GM19438 (cell line): ENCODE data around the gene CCT3.

Source experiments
- ATAC-seq: cut with Tn5 transposase; IDR thresholded peaks from one replicate; pipeline ENCODE4 v1.9.1; 2021; ENCODE audit warnings: low read depth; ENCODE audit not compliant: unreplicated experiment

Gene CCT3

GRCh38 chr1:156282479-156283222 lies 55.4 kb downstream of the CCT3 start, which contains the start of gene SMG5:
Gene SMG5, minus strand, starts transcription at chr1:156282825. Its CDS starts 145 bp downstream, at chr1:156282680.
- ATAC-seq, result peak; percentile 75

GRCh38 chr1:156281693-156282478 lies 56.2 kb downstream of the CCT3 start:
- ATAC-seq, result no peak

- no peak for ATAC-seq
Observed at GRCh38 chr1:156281281-156281680, 56.8 kb downstream of the CCT3 start.

- ATAC-seq, result no peak
Observed at GRCh38 chr1:156279837-156280236, 58.3 kb downstream of the CCT3 start.

DNA sequence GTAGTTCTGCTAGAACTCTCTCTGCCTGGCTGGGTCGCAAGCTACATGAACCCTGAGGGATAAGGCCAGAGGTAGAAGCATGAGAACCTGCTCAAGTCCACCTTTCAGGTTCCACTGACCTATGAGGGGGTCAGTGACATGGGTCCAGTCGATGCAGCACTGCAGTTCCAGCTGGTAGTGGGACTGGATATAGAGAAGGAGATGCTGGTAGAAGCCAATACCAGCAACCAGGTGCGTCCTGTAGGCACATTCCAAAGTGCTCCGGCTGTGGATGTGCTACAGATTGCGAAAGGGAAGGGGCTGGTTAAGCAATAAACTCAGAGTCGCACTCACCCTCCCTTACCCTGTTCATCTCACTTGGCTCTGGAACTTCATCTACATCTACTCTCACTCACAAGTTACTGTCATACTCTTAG lies 61.1 kb downstream of the CCT3 start:
- ATAC-seq, result no peak

- no peak for ATAC-seq
Observed at GRCh38 chr1:156276532-156276931, 61.6 kb downstream of the CCT3 start.

DNA sequence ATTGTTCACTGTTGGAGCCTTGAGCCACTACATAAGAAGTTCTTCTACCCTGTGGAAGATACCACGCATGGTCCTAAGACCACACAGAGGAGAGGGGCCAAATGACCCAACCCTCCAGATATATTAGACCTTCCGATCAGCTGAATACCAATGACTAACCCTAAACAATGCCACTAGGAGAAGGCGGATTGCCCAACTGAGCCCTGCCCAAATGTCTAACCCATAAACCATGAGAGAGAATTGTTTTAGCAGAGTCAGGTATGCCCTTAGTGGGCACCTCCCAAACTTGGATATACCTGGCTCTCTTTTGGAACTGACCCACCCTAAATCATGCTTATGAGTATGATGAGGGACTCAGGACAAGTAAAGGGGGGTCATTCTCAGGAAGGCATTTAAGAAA lies 67.8 kb downstream of the CCT3 start:
- ATAC-seq, result no peak

DNA sequence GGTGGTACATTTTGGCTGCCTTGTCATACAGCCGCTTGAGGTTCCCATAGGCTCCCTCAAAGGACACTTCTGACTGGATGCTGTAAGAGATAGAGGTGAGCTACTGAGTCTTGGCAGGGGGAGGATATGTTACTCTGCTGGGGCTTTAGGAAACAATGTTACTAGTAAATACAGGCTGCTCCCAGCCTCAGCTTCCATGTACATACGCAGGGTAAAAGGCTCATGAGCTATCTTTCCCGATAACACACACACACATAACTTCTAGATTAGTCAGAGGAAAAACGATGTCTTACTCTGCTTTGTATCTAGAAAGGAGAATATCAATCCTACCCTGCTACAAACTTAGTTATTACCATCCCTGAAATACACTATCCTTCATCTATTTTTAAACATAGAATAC lies 69.8 kb downstream of the CCT3 start:
- no peak for ATAC-seq

DNA sequence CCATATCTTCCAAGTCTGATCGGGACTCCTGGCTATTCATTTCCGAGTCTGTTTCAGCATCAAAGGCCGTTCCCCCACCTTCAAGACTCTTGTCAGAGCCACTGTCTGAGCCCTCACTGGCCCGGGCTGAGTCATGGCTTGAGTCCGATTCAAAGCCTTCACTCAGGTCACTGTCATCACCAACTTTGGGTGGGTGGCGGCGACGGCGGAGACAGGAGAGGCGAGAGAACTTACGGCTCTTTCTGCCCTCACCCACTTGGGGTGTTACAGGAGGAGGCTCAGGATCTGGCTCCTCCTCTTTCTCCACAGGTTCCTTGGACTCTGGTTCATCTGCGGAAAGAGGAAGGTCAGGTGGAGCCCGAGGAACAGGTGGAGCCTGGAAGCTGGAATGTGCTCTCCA lies 72.0 kb downstream of the CCT3 start:
- no peak for ATAC-seq

GRCh38 chr1:156263288-156263655 lies 74.8 kb downstream of the CCT3 start:
- ATAC-seq, result no peak

DNA sequence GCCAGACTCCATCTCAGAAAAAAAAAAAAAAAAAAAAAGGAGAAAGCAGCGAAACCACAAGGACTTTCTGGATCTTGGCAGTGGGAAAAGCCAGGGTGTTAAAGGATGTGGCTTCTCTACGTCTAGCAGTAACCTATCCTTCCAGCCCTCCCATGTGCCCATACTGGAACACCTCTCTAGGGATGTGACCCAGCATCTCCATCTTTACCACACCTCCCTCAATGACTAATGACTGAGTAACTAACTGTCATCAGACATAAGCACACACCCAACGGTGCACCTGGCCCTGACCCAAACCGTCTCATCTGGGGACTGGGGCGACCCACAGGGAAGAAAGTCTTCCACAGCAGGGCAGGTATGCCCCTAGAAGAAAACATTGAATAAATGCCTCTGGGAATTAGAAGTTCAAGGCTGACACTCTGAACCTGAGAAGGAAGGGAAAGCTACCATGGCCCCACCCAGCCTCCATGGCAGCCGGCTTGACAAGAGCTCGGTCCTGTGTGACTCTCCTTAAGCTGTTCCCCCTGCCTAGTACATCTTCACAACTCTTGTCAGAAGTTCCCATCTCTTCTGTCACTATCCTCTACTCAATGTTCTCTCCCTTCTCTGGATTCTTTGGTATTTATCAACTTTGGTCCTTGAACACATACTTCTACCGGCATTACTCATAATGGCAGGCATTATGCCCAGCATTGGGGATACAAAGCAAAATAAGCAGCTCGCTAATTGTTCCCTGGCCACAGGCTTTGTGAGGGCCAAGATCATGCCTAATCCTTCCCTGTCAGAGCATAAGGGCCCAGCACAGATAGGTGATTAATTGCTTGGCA lies 75.4 kb downstream of the CCT3 start:
- ATAC-seq, result no peak

- no peak for ATAC-seq
Observed at GRCh38 chr1:156260896-156261295, 77.2 kb downstream of the CCT3 start.

DNA sequence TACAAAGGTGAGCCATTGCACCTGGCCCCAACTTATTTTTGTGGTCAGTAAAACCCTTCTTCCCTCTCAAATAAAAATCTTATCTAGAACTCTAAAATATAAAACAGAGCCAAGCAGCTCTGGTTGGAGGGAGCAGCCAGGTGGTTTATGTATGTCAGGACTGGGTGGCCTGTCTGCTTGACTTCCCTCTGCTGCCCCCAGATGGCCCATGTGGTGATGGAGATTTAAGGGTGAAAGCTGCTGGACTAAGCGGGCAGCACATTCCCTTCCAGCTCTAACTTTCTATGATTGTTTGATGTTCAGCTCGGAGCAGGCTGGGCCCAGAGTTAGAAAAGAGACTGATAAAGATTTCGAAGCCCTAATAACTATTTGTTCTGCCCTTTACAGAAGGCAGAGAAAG lies 78.3 kb downstream of the CCT3 start:
- no peak for ATAC-seq
